ENCODE results near the gene SMG1.
"Not testable (repeated sequence)": the region's sequence is repeated elsewhere in the genome, so short reads cannot be mapped to it uniquely, and the experiment has no call there.

Gene SMG1

DNA sequence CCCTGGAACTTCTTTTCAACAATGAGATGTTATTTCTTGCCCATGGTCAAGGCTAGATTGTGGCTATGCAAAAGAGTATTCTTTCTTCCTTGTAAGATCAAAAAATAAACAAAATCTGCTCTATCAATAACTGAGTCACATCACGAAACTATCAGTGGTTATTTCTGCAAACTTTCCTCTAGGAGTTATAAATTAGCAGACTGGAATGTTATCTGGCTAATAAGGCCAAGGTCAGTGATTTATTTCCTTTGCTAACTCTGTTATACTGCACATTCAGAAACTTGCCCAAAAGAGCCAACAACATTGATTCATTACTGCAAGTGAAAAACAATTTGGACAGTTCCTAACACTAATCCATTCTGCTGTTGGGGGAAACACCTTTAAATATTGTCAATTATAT, 129.8 kb downstream of the SMG1 start:
- no peak for DNase-seq

DNA sequence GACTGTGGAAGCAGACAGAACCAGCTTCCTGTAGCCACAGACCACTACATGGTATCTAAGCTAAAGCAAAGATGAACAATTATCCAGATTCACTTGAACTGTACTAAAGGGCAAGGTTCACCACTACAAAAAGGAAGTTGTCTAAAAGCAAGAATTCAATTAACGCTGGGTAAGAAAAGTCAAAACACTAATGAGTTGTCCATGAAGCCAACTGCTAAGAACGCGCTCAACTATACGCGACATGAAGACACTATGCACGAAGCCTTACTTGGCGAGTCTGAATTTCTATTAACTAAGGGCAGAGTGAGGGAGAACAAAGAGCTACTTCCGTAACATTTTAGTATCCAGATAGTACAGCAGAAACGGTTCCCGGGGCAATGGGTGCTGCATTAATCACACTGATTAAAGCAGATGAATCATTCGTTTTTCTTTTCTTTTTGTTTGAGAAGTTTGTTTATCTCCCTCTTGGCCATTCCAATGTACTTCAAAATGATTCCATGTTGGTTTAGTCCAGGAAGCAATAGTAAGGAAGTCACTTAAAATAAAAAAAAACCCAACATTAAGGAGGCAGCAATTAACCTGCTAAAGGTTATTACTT, 133.3 kb downstream of the SMG1 start:
- no peak for DNase-seq

DNA sequence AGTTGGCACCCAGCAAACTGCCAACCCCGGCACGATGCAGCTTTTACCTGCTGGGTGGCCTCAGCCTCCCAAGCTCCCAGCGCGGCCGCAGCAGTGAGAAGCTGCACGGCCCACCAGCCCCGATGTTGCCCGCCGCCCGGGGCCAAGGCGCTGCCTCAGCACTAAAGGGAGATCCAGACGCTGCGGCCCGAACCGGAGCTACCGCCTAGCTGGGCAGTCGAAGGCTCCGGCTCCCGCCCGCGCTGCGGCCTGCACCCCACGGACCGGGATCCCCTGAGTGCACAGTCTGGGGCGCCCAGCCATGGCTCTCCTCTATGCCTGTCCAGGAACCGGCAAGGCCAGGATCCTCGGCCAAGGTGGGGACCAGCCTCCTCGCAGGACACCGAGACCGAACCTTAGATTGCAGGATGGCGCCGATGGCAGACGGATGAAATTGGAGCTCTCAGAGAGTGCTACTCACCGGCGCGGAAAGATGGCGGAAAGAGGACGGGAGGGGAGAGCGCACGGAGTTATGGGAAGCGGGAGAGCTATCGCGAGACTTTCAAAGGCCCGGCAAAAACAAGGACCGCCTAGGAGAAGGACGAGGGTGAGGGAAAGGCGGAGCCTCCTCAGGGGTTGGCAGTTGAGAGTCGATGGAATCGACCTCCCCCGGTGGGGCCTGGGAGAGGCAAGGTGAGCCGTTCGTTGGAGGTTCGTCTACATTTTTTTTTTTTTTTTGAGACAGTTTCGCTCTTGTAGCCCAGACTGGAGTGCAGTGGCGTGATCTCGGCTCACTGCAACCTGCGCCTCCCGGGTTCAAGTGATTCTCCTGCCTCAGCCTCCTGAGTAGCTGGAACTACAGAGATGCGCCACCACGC, 136.1 kb downstream of the SMG1 start, which contains the start of gene RPS15A:
RPS15A (minus strand) TSS at position 485 of the 857 bp plus-strand sequence. CDS start 1,221 bp downstream, outside the sequence.
- DNase-seq = peak; percentile 98

DNA sequence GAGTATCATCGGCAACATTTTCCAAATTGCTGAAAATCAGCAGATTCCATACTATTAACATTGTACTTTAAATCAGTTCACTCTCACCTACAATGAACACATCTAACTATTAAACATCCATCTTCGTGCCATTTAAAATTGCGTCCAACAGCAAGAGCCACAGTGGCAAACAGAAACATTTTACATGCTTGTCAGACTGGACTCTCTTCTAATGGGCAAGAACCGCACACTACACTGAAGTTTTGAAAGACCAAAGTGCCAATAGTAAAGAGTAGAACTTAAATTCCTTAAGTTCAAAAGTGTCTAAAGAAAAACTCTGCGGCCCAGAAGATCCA, 136.7 kb downstream of the SMG1 start:
- no peak for DNase-seq

DNA sequence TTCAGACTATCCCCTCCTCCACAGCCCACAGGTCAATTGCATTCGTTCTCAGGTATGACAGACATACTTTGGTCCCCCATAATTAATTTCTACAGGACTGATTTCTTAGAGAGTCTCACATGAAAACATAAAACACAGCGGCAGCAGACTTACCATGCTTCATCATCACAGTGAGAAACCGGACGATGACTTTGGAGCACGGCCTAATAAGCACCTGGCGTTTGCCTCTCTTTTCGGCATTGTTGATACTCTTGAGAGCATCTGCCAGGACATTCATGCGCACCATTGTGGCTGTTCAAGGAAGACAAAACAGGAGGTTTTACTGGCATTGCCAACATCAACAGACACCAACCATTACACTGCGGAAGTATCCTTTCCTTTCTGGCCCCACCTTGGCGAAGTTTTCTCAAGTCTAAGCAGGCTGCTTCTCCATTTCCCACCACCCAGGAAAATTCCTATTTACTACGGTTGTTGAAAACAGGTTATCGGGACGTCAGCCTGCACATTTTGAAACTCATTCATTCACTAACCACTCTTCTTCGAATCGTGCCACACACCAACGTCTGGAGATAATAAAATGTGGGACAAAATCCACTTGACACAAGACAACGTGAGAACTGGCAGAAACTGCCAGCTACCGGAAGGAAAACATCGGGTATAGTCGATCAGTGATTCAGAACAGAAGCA, 137.2 kb downstream of the SMG1 start:
- DNase-seq = no peak

DNA sequence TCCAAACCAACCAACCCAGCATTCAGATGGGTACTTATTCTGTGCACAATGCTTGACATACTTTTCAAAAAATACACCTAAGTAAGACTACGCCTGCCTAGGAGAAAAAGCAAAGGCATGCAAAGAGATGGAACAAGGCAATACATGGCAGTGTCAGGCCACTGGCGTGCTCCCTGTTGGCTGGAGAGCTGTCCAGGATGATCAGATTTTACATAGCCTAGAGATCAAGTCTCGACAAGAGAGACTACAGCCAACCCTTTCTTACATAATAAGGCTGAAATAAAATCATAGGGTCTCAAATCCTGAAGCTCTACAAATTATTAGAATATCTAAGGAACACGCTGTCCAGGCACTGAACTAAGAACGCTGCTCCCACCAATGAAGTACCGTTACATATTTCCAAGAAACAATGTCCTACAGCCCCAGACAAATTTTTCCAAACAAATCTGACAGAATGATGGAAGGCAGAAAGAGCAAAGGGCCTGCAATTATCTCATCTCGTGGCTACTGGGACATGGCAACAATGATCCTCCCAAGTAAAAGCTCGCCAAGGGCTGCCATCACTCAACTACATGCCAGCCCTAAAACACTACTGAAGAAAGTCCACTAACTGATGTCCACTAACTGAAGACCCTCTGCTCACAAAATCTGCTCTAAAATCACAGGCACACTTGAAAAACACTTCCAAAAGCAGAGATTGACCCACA, 141.1 kb downstream of the SMG1 start:
- DNase-seq = no peak

DNA sequence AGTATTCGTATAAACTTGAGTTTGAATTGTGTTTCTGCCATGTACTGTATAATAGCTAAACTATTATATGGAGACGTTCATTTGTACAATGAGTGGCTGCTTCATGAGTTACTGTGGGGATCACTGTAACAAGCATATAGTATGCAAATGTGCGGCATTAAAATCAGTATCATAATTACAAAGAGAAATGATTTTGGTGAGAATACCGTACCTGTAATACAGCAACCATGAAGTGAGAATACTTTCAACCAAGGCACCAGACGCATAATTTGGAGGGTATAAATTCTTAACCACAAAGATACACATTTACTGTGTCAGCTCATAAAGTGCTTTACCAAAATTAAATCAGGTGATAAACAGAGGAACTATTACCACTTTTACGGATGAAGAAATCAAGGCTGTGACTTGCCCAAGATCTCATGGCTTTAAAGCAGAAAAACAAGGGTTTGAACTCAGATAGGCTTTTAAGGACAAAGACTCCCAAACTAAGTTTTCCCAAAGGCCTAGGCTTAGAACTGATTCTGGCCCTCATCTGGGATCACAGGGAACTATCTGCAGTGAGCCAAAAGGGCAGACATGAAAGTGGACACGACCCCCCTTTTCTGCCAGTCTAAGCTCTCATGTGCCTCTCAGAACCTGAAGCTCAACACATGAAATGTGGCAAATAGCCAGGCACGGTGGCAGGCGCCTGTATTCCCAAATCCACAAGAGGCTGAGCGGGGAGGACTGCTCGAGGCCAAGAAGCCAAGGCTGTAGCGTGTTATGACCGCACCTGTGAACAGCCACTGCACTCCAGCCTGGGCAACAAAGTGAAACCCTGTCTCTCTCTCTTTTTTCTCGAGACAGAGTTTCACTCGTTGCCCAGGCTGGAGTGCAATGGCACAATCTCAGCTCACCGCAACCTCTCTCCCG, 142.5 kb downstream of the SMG1 start:
- no peak for DNase-seq

DNA sequence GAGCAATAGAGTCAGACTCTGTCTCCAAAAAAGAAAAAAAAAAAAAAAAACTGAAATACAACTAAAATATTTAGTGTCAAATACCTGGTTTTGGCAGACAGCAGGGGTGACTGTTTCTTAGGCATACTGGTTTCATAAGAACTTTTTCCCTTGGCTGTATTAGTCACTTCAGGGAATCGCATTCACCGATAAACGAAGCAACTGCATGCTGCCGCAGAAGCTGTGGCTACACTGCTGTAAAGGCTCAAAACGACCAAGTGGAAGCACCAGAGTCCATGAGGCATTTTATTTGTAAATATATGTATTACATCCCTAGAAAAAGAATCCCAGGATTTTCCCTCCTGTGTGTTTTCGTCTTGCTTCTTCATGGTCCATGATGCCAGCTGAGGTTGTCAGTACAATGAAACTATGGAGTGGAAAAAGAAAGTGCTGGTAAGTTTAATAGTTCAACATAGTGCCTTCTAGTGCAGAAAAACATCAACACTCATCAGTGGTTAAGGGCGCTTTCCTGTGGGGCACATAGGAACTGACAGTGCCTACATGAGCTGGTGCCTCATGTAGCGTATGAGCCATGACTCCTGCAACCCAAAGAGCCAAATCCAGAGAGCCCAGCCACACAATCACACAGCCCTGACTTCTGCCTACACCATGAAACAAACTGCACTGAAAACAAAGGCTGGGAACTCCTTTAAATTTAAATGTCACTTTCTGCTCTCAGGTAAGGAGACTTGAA, 143.3 kb downstream of the SMG1 start:
- no peak for DNase-seq

DNA sequence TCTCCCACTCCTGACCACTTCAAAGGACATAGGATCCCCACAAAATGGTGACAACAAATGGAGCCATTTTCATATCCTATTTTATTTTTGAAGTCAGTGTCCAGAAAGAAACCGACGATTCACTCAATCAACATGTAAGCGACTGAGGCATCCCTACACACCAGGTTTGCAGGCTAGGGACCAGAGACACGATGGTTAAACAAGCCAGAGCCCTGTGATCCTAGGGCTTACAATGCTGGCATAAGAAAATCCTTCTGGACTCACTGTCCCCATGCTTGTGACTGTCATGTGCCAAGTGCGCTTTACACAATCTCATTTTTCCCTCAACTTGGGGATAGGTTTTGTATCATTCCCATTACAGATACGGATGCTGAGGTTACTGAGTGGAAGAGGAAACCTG, 145.0 kb downstream of the SMG1 start:
- DNase-seq = not testable (repeated sequence)

DNA sequence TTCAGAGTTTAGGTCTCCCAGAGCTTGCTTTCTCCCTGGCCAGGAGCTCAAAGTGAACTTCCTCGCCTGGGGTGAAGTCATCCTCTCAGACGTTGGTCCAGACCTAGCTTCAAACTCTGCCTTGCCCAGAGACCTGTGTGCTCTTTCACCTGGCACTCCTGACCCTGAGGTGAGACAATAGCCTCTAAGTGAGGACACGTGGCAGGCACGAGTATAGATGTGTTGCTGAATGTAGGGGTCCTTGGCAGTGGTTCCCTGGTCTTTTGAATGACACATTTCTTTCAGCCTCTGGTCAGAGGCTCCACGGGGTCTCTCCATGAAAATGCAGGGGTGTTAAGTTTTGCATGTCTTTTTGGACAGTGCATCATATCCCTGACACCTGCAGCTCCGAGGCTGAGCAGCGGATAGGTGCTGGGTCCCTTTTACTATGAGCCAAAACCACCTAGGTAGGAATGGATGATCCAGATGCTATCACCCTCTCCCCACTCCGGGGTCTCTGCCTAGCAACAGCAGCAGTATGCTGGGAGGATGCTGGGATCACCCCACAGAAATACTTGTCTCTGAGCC, 145.7 kb downstream of the SMG1 start:
- DNase-seq = not testable (repeated sequence)

DNA sequence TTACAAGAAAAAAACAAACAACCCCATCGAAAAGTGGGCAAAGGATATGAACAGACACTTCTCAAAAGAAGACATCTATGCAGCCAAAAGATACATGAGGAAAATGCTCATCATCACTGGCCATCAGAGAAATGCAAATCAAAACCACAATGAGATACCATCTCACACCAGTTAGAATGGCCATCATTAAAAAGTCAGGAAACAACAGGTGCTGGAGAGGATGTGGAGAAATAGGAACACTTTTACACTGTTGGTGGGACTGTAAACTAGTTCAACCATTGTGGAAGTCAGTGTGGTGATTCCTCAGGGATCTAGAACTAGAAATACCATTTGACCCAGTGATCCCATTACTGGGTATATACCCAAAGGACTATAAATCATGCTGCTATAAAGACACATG, 148.5 kb downstream of the SMG1 start:
- not testable (repeated sequence) for DNase-seq

DNA sequence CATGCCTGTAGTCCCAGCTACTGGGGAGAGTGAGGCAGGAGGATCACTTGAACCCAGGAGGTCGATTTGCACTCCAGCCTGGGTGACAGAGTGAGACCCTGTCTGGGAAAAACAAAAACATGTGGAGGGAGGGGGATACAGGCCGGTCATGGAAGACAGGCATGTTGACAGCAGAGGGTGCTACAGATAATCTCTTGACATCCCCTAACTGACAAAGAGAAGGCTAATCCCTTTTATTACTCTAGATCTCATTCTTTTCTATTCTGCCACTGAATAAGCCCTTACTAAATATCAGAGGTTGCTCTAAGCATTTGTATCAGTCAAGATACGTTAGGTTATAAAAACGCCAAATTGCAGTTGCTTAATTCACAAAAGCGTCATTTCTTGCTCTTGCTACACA, 149.9 kb downstream of the SMG1 start:
- DNase-seq = not testable (repeated sequence)

DNA sequence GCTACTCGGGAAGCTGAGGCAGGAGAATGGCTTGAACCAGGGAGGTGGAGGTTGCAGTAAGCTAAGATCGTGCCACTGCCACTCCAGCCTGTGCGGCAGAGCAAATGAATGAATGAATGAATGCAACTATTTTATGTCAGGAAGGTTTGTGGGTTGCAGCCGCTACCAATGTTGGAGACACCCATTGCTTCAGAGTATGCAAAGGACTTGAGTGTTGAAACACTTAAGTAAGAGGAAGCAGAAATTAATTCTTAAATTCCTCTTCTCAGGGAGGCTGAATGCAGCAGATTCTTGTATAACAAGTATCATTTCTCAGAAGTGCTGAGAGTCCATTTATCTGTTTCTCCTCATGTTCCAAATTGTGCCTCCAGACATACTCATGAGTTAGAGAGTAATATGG, 151.6 kb downstream of the SMG1 start:
- DNase-seq = not testable (repeated sequence)

DNA sequence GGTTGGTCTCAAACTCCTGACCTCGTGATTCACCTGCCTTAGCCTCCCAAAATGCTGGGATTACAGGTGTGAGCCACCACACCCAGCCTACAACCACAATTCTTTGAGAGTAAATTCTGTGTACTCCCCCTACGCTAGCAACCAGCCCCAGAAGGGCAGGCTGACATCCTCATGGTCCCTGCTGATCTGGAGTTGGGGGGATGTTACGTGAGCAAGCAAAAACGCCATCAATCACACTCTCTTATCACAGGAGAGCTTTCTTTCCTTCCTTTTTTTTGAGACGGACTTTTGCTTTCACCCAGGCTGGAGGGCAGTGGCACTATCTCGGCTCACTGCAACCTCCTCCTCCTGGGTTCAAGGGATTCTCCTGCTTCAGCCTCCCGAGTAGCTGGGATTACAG, 154.0 kb downstream of the SMG1 start:
- not testable (repeated sequence) for DNase-seq

DNA sequence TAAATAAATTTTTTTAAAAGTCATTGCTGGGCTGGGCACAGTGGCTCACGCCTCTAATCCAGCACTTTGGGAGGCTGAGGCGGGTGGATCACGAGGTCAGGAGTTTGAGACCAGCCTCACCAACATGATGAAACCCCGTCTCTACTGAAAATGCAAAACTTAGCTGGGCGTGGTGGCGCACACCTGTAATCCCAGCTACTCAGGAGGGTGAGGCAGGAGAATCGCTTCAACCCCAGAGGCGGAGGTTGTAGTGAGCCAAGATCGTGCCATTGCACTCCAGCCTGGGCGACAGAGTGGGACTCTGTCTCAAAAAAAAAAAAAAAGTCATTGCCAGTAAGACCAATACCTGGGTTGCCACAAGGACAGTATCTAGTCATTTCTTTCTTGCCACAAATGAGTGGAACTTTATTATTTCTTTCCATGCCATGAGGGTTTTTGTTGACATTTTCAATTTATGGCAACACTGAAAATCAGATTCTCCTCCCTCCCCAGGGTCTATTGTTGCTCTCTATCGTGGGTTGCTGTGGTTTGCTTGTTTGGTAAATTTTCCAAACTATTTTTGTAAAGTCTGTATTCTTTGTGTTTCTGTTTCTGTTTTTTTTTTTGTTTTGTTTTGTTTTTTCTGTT, 155.8 kb downstream of the SMG1 start:
- not testable (repeated sequence) for DNase-seq

DNA sequence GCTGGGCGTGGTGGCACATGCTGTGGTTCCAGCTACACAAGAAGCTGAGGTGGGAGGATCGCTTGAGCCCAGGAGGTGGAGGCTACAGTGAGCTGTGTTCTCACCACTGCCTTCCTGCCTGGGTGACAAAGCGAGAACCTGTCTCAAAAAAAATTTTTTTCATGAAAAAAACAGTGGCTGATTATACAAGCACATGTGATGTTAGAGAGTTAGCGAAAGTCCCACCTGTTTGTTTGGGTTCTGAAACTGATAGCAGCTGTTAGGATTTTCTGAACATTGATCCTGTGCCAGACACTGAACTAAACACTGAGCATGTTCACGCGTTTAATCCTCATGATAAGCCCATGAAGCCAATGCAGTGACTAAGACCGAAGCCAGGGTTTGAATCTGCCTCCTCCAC, 159.0 kb downstream of the SMG1 start:
- not testable (repeated sequence) for DNase-seq

DNA sequence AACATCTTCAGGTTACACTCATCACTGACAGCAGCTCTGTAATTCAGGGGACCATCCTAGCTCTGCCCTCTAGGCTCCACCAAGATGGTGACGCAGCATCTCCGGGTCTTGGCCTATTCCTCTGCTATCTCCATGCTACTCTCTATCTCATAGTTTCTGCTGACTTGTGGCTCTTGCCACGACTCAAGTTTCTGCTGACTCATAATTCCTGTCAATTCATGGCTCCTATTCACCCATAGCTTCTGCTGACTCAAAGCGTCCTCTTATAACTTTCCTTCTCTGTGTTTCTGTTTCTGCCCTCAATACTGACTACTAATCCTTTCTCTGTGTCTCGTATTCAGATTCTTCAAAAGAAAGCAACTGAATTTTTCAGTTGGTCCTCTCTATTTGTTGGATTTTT, 163.5 kb downstream of the SMG1 start:
- DNase-seq = not testable (repeated sequence)

DNA sequence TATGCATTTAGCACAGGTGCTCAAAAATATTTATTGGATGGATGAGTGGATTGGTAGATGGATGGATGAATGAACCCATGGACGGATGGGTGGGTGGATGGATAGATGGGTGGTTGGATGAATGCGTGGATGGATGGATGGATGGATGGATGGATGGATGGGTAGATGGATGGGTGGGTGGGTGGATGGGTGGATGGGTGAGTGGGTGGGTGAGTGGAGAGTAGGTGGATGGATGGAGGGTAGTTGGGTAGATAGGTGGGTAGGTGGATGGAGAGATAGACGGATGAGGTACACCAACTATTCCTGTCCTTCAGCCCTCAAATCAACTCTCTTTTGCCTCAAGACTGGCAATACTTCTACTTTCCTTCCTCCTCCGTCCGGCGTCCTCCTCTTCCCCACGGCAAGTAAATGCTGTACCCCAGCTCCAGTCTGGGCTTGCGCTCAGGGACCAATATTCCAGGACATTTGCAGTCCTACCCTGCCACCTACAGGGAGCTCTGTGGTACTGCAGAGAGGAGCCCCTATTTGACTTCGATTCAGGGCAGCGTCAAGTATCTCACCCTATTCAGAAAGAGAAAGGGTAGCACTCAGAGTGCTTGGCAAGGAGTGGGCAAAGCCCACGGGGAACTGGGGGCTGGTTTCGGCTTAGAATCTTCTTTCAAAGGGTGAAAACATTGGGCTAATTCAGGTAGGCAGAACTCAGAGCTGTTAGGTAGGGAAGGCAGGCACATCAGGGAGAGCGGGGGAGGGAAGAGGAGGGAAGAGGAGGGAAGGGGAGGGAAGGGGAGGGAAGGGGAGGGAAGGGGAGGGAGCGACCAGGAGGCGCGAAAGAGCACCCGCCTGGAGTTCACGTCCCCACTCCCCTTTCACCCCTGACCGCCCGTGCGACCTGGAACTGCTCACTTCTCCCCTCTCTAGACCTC, 166.3 kb downstream of the SMG1 start:
- peak; percentile 7 for DNase-seq
